ENCODE measurements around the gene ZBTB33. TPM values are rescaled to one million over a fixed set of nuclear protein-coding genes. Genes with fewer than 3 reads are reported as not detected.

ZBTB33 gene
- total RNA-seq, 4 donors from 2014 or later, result 8.1 to 14.5 (median 10.0) TPM

DNA sequence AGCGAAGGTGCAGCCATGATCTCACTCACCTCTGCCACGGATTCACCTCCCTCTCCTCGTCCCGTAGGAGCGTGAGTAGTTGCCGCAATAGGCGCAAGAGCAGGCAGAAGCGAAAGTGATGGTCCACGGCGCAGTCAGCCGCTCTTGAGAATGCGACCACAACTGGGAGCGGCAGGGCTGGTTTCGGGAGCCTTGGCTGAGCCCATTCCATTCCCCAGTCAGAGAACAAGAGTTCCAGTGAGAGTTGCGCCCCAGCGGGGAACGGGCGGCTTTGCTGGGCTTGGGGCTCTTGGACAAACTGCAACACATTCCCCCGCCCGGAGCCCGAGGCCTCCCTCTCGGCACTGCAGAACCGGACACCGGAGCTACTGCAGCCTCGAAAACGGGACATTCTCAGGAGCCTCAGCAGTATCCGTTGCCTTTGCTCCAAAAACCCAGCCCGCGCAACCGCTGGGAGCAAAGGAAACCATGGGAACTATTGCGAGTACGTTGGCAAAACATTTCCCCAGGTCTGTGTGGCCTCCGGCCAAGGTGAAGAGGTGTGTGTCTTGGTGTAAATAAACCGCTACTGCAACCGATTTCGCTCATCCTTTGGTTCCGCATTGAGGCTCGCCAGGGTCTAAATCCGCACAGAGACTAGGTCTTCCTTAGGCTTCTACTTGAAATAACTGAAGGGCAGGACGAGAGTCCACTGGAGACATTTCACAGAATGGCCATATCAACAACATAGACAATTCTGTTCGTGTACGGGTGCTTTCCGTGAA, 5.7 kb upstream of the ZBTB33 start:
- Histone ChIP-seq H3K4me3 (peak overlapping the region; percentile 65 to 83), H3K36me3 (no peaks in the 10 kb centered on the region), H3K9me3 (no peaks in the 10 kb centered on the region), H3K27me3 (no peaks in the 10 kb centered on the region), H3K27ac (peak overlapping the region; percentile 81 to 91 (median 86)), H3K4me1 (peaks cover 0 to 17% (median 4%) of the 10 kb centered on the region in 3 donors)
- TF ChIP-seq POLR2A (IDR thresholded peaks at IDR 0.05) (no peak), POLR2AphosphoS5 (IDR thresholded peaks at IDR 0.05) (peak; percentile 76), EP300 (IDR thresholded peaks at IDR 0.05) (no peak)
- TF ChIP-seq, protein P1, sequence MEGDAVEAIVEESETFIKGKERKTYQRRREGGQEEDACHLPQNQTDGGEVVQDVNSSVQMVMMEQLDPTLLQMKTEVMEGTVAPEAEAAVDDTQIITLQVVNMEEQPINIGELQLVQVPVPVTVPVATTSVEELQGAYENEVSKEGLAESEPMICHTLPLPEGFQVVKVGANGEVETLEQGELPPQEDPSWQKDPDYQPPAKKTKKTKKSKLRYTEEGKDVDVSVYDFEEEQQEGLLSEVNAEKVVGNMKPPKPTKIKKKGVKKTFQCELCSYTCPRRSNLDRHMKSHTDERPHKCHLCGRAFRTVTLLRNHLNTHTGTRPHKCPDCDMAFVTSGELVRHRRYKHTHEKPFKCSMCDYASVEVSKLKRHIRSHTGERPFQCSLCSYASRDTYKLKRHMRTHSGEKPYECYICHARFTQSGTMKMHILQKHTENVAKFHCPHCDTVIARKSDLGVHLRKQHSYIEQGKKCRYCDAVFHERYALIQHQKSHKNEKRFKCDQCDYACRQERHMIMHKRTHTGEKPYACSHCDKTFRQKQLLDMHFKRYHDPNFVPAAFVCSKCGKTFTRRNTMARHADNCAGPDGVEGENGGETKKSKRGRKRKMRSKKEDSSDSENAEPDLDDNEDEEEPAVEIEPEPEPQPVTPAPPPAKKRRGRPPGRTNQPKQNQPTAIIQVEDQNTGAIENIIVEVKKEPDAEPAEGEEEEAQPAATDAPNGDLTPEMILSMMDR (IDR thresholded peaks at IDR 0.05), result no peak
- 11 to 36% methylated on average over 6 to 7 of the region's 43 CpGs for WGBS, 2 donors (ENCODE audit: low coverage in 1 of 2)
- peak; percentile 89 for ATAC-seq

- Histone ChIP-seq H3K27ac (peak overlapping the region; percentile 52 to 93 (median 91)), H3K9me3 (no peaks in the 10 kb centered on the region), H3K27me3 (no peaks in the 10 kb centered on the region), H3K4me3 (peak overlapping the region; percentile 45 to 73), H3K4me1 (peaks cover 0 to 12% (median 0%) of the 10 kb centered on the region in 3 donors), H3K36me3 (peaks cover 0 to 18% of the 10 kb centered on the region in 2 donors)
- no peak for ATAC-seq
- TF ChIP-seq POLR2A (IDR thresholded peaks at IDR 0.05) (no peak), EP300 (IDR thresholded peaks at IDR 0.05) (no peak), POLR2AphosphoS5 (IDR thresholded peaks at IDR 0.05) (no peak)
- TF ChIP-seq, protein P1 (IDR thresholded peaks at IDR 0.05), result no peak
- WGBS, 2 donors (ENCODE audit: low coverage in 1 of 2), result 8 to 33% methylated on average over 4 to 25 of the region's 28 CpGs
Measured at GRCh38 chrX:120251471-120252011, 929 bp downstream of the ZBTB33 start.

DNA sequence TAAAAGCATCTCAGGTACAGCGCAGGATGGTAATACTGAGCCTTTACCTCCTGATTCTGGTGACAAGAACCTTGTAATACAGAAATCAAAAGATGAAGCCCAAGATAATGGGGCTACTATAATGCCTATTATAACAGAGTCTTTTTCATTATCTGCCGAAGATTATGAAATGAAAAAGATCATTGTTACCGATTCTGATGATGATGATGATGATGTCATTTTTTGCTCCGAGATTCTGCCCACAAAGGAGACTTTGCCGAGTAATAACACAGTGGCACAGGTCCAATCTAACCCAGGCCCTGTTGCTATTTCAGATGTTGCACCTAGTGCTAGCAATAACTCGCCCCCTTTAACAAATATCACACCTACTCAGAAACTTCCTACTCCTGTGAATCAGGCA, 3.2 kb downstream of the ZBTB33 start:
- Histone ChIP-seq H3K4me1 (peaks cover 0 to 12% (median 0%) of the 10 kb centered on the region in 3 donors), H3K27ac (no peak overlapping the region), H3K36me3 (peaks cover 0 to 18% of the 10 kb centered on the region in 2 donors), H3K4me3 (no peak overlapping the region), H3K9me3 (no peaks in the 10 kb centered on the region), H3K27me3 (no peaks in the 10 kb centered on the region)
- 70 to 80% methylated on average over 2 to 6 of the region's 6 CpGs for WGBS, 2 donors (ENCODE audit: low coverage in 1 of 2)
- no peak for ATAC-seq
- TF ChIP-seq POLR2A (IDR thresholded peaks at IDR 0.05) (no peak), EP300 (IDR thresholded peaks at IDR 0.05) (no peak), POLR2AphosphoS5 (IDR thresholded peaks at IDR 0.05) (no peak)
- TF ChIP-seq, protein P1 (IDR thresholded peaks at IDR 0.05), result no peak

DNA sequence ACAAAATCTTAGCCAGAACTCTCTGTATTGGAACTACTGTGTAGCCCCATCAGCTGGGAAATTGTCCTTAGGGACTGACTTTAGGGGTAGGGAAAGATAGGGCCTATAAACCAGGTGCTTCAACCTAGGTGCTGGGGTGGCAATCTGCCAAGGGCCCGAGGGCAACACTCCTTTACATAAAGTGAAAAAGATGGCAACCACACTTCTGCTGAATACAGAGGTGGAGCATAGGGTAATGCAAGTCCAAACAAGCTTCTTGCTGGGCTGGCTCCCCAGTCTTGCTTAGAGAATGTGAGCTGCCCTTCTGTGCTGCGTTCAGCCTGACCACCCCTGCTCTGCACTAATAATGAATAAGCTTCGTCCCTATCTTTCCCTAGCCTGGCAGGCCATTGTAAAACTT, 9.8 kb downstream of the ZBTB33 start:
- H3K4me3 ChIP-seq, result no peak overlapping the region
- TF ChIP-seq, protein P1 (IDR thresholded peaks at IDR 0.05), result no peak
- TF ChIP-seq EP300 (IDR thresholded peaks at IDR 0.05), result no peak
- no peak for TF ChIP-seq POLR2A (IDR thresholded peaks at IDR 0.05)
- TF ChIP-seq POLR2AphosphoS5 (IDR thresholded peaks at IDR 0.05), result no peak
- H3K27ac ChIP-seq, result no peak overlapping the region
- no peaks in the 10 kb centered on the region for H3K9me3 ChIP-seq
- ATAC-seq, result no peak
- H3K36me3 ChIP-seq, result no peaks in the 10 kb centered on the region
- H3K27me3 ChIP-seq, result no peaks in the 10 kb centered on the region
- no CpG with 5 or more reads among the region's 3 CpGs for WGBS, 2 donors (ENCODE audit: low coverage in 1 of 2)
- H3K4me1 ChIP-seq, result no peaks in the 10 kb centered on the region
